HG03064 (cell line): ENCODE data around the gene AADACL4.
"Not testable (repeated sequence)": the region's sequence is repeated elsewhere in the genome, so short reads cannot be mapped to it uniquely, and the experiment has no call there.

Experiments used
- ATAC-seq: cut with Tn5 transposase; IDR thresholded peaks from one replicate; pipeline ENCODE4 v1.9.1; 2021; ENCODE audit warnings: low read depth; ENCODE audit not compliant: unreplicated experiment

AADACL4 gene

DNA sequence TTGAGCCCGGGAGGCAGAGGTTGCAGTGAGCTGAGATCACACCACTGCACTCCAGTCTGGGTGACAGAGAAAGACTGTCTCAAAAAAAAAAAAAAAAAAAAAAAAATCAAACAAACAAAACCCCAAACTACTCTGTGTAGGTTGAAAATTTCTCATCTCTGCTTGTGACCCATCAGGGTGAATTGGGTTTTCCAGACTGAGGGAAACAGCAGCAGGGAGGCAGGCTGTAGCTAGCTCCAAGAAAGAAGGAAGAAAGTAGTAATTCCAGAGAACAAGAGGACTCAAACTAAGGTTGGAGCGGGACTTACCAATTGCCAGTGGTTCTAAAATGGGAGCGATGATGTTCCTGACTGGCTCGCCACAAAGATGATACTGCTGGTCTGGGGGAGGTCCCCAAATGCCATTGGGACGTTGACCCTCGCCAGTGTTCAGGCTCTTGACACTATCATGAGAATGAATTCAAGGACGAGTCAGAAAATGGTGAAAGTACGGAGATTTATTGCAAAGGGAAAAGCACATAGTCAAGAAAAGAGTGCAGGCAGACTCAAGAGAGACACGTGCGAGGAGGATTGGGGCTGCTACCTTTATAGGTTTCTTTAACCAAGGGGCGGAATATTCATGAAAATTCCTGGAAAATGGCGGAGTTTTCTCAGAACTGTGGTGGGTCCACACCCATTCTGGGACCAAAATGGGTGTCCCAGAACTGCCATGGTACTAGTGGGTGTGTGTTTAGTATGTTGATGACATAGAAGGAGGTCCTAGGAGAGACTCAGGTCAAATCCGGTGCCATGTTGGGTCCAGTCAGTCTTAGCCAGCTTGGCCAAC is 13.4 kb downstream of the AADACL4 start:
- ATAC-seq = no peak

DNA sequence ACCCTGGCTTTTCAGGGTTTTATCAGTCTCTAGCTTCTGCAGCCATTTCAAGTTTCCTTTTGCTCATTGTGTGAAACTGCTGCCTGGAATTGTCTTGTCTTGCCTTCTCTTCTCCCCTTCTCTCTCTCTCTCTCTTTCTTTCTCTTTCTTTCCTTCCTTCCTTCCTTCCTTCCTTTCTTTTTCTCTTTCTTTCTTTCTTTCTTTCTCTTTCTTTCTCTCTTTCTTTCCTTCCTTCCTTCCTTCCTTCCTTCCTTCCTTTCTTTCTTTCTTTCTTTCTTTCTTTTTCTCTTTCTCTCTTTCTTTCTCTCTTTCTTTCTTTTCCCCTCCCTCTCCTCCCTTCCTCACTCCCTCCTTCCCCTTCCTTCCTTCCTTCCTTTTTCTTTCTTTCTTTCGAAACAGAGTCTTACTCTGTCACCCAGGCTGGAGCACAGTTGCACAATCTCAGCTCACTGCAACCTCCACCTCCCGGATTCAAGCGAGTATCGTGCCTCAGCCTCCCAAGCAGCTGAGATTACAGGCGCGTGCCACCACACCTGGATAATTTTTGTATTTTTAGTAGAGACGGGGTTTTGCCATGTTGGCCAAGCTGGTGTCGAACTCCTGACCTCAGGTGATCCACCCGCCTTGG is 14.1 kb downstream of the AADACL4 start:
- ATAC-seq = not testable (repeated sequence)

DNA sequence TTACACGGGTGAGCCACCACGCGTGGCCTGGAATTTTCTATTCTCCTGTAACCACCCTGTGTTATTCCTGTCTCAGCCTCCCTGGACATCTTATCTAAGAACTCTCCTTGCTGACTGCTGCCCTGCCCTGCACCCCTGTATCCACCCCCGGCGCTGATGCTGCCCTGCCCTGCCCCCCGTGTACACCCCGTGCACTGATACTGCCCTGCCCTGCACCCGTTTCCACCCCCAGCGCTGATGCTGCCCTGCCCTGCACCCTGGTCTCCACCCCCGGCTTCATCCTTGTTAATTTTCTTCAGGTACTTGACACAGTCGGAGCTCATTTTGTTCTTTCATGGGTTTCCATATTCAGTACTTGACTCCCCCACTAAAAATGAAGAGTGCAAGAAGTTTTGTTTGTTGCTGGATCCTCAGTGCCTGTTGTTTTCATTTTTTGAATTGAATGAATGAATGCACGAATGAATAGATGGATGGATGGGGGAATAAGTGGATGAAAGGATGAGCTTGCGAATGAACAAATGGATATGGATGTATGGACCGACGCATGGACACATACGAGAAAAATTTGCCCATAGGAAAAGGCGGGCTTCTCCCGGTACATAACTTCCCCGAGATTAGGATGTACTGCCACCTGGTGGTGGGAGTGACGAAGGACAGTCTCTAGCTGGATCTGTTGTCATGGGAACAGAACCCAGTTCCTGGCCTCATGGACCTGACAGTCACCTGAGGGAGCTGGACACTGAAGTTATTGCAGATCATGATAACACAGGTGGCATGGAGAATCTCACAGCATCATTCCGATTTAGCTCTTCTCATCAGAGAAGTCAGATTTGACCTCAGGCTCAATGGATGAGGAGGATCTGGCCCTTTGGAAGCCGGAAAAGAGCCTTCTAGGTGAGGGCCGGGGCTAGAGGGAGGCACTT is 14.9 kb downstream of the AADACL4 start:
- no peak for ATAC-seq

DNA sequence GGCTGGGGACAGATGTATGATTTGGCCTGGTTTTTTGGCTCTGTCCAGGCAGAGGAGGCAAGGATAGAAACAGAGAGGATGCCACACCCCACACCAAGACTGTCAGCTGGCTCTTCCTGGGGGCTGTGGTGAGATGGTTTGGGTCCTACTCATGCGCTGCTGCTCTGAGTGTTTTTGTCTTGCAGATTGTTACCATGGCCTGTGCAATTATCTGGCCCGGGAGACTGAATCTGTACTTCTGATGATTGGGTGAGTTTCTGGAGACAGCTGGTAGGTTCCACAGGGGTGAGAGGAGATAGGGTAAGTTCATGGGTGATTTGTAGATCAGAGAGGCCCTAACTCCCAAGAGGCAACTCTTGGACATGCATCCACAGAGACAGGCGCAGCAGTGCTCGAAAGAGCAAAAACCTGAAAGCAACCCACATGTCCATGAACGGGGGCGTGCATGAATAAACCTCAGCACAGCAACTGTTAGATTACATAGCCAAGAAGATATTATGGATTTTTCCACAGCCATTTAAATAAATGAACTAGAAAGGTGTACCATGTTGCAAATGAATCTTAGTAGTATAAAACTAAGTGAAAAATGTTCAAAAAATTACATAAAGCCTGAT is 17.8 kb downstream of the AADACL4 start:
- no peak for ATAC-seq

DNA sequence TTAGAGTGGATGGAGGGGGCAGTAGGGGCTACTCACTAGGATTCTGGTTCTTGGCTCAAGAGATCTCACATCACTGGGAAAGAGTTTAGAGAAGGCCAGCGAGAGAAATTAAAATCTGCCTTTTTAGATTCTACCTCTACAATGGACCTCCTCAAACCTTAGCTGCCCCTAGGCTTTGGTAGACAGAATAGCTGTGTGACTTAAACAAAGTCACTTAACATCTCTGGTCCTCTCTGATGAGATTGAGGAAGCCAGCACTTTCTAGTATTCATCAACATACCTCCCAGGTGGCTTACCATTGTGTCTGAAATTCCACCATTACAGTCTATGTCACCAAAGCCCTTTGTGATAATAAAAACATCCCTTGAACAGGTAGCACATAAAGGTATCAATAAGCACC is 18.7 kb downstream of the AADACL4 start:
- ATAC-seq = no peak

DNA sequence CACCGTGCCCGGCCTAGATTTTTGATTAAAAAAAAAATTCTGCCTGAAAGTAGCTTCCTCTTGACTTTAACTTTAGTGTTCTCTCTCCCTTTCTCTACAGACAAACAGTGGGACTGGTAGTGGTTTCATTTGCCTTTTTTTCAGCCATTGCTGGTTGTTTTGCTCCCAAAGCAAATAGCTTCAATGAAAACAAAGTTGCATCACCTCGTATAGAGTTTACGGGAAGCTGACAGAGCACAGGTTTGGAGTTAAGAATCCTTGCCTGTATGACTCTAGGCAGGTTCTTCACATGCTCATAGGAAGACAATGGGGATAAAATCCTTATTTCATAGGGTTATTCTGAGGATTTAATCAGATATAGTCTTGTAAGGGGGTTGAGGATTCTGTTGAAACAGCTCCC is 21.6 kb downstream of the AADACL4 start:
- no peak for ATAC-seq

DNA sequence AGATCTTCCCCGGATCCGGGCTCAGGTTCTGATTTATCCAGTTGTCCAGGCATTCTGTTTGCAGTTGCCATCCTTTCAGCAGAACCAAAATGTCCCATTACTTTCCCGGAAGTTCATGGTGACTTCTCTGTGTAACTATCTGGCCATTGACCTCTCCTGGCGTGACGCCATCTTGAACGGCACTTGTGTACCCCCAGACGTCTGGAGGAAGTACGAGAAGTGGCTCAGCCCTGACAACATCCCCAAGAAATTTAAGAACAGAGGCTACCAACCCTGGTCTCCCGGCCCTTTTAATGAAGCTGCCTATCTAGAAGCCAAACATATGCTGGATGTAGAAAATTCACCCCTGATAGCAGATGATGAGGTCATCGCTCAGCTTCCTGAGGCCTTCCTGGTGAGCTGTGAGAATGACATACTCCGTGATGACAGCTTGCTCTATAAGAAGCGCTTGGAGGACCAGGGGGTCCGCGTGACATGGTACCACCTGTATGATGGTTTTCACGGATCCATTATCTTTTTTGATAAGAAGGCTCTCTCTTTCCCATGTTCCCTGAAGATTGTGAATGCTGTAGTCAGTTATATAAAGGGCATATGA is 22.4 kb downstream of the AADACL4 start:
- ATAC-seq = no peak

DNA sequence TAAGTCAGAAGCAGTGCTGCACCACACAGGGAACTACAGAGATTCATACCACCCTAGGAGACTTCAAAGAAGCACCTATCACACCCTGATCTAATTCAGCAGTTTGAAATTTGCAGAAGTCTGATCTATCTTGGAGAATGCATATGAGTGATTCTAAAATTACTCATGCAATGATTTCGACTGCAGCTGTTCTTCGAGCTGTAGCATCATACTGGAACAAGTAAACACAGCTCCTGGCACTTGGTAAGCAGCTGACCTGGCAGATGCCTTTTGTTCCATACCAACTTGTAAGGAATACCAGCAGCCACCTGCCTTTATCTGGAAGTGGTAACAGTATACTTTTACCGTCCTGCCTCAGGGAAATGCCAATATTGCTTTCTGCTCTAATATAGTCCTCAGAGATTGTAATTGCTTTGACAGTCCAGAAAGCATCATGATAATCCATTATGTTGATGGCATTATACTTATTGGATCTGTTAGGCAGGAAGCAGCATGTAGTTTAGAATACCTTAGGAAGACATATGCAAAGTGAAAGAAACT is 25.7 kb downstream of the AADACL4 start:
- ATAC-seq = no peak

DNA sequence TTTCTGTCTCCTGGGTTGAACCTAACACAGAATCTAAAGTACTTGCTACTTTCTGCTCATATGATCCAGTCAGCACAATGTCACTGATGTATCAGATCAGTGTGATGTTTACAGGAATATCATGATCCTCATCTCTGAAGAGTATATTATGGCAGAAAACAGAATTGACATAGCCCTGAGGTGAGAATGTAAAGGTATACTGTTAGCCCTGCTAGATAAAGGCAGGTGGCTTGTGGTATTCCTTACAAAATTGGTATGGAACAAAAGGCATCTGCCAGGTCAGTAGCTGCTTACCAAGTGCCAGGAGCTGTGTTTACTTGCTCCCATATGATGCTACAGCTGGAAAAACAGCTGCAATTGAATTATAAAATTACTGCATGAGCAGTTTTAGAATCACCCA is 30.5 kb downstream of the AADACL4 start:
- no peak for ATAC-seq

DNA sequence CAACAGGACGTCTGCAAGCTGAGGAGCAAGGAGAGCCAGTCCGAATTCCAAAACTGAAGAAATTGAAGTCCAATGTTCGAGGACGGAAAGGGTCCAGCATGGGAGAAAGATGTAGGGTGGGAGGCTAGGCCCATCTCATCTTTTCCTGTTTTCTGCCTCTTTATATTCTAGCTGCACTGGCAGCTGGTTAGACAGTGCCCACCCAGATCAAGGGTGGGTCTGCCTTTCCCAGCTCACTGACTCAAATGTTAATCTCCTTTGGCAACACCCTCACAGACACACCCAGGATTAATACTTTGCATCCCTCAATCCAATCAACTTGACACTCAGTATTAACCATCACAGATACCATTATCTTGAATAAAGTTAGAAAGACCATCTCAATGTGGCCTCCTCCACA is 32.2 kb downstream of the AADACL4 start:
- not testable (repeated sequence) for ATAC-seq

DNA sequence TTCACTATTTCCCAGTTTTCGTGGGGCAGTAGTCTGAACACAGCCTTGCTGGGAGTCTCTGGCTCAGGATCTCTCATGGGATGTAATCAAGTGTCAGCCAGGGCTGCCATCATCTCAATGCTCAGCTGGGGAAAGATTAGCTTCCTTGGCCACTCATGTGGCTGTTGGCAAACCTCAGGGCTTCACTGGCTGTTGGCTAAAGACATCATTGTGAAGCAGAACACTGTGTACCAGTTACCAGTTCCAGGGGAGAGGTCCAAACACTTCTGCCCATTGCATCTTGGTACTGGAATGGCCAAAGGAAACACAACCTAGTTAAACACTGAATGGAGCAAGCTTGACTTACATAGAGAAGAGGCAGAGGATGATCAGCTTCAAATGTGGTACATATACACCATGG is 33.7 kb downstream of the AADACL4 start:
- ATAC-seq = no peak

DNA sequence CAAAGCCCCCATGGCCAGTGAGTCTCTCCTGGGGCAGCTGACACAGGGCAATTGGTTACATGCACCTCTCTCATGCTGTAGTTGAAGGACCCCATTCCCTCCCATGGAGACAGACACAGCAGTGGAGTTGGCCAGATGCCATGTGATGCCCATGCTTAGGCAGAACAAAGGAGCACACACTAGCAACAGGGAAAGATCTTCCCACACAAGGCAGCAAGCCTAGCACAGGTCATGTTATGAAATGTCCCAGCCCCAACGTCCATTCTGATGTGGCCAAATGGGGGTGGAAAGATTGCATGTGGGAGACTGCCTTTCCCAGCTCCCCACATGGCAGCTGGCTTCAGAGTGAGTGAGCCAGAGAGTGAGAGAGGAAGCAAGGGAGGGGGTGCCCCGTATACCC is 34.5 kb downstream of the AADACL4 start:
- ATAC-seq = no peak

DNA sequence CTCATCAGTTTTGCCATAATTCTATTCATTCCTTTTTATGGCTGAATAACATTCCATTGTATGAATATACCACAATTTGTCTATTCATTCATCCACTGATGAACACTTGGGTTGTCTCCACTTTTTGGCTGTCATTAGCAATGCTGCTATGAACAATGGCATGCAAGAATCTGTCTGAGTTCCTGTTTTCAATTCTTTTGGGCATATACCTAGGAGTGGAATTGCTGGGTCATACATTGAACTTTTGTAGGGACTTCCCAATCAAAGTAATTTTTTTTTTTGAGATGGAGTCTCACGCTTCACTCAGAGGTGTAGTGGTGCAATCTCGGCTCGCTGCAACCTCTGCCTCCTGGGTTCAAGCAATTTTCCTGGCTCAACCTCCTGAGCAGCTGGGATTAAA is 34.9 kb downstream of the AADACL4 start:
- no peak for ATAC-seq

DNA sequence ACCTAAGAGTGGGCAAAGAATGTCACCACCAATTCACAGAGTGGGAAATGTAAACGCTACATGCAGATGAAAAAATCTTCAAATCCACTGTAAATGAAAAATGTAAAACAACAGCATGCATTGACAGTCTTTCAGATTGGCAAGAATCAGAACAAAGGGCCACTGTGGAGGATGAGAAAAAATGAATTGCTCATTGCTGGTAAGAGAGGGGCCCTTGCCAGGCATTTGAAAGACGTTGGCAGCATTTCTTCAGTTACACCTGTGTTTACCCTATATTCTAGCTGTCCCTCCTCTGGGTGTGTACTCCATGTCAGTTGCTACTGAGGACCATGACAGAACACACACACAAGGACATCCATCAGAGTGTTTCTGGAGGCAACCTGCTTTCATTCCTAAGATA is 46.3 kb downstream of the AADACL4 start:
- no peak for ATAC-seq

DNA sequence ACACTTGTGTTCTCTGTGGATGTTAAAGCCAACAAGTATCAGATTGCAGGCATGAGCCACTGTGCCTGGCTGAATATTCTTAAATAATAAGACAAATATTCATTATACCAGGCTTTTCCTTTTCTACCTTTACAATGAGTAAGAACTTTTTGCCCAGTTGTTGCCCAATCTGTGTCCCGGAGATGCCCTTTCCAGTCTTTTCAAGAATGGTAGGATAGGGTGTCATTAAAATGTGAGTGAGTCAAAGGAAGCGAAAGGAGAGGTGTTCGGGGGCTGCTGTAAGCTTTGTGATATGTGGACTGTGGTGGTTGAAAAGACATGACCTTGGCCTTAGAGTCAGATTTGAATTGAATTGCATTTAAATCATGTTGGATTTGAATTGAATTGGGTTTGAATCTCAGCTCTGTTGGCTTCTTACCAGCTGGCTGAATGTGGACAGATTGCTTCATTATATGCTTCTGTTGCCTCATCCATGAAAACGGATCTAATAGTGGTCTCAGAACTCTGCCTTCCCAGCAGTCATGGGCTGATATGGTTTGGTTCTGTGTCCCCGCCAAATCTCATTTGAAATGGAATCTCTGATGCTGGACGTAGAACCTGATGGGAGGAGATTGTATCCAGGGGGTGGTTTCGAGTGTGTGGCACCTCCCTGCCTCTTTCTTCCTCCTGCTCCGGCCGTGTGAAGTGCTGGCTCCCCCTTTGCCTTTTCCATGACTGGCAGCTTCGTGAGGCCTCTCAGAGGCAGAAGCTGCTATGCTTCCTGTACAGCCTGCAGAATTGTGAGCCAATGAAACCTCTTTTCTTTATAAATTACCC is 49.3 kb downstream of the AADACL4 start:
- no peak for ATAC-seq

DNA sequence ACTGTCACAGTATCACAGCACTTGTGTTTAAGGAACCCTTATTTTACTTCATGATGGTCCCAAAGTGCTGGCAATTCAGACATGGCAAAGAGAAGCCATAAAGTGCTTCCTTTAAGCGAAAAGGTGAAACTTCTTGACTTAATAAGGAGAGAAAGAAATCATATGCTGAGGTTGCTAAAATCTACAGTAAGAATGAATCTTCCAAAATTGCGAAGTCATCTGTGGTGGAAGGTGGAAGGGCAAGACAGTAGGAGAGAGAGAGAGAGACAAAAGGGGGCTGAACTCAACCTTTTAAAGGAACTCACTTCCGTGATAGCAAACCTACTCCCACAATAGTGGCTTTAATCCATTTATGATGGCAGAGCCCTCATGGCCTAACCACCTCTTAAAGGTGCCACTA is 52.8 kb downstream of the AADACL4 start:
- no peak for ATAC-seq

DNA sequence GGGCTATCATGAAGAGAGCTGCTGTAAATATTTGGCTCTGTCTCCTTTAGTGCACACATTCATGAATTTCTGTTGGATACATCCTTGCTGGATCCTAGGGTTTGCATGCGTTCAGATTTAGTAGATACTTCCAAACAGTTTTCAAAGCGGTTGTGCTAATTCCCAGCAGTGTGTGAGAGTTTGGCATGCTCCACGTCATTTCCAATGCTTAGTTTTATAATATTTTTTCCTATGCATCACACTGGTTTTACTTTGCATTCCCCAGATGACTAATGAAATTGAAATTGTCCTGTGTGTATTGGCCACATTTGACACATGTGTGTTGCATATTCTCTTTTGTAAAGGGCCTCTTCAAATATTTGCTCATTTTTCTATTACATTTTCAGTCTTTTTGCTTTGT is 53.5 kb downstream of the AADACL4 start:
- no peak for ATAC-seq

DNA sequence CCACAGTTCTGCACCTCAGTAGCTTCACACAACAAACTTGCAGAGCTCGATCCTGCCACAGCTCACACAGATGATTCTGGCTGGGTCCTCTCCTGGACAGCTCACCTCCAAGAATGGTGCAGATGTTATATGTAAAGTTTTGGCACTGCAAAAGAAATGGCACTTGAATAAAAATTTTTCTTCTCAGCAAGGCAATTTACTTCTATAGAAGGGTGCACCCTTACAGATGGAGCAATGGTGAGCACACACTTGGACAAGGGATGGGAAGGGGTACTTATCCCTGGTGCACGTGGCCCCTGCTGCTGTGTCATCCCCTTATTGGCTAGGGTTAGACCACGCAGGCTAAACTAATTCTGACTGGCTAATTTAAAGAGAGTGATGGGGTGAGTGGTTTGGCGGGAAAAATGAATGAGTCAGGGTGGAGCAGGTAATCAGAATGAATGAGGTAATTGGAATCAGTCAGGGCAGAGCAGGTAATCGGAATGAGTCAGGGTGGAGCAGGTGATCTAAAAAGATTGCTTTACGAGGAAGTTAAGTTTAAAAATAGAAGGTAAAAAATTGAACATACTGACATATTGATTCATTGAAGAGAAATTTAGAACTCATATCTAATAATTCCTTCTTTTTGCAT is 60.1 kb downstream of the AADACL4 start:
- ATAC-seq = no peak

DNA sequence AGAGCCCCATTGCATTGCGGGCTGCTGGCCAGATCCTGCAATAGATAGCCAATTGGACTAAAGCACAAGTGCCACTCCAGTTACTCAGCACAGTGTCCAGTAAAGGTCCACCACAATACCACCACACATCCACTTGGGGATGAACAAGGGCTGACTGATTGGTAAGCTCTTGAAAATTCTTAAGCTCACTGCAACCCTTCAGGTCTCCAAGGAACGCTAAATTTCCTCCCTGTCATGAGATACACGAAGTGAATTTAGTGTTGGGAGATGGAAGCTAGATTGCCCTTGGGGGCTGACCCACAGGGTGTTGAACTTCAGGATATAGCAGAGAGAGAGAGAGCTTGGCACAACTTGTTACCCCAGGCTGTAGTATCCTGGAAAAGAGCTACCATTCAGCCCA is 62.2 kb downstream of the AADACL4 start:
- no peak for ATAC-seq
